HEK293T (cell line): Measurements from ENCODE around the gene FOXP4.

Experiments
- CTCF ChIA-PET: fragments of 350-600 bp; formaldehyde crosslinking; extraction: SDS; loops from one replicate; lab custom pipeline; 2021; ENCODE audit warnings: antibody characterized with exemption, inconsistent platforms; lab: Yijun Ruan, JAX
- POLR2A ChIA-PET: fragments of 350-600 bp; formaldehyde crosslinking; extraction: SDS; loops from one replicate; lab custom pipeline; 2020; ENCODE audit warnings: antibody characterized with exemption, inconsistent platforms; lab: Yijun Ruan, JAX
- DNase-seq: peaks from one replicate; pipeline ENCODE4 v3.0.0; 2012; ENCODE audit warnings: mixed read lengths; ENCODE audit errors: extremely low spot score
- ARNT ChIP-seq: fragments of 450-650 bp; IDR thresholded peaks from 2 replicates; pipeline ENCODE4 v1.6.1; 2017; ENCODE audit warnings: mild to moderate bottlenecking
- BHLHE40 ChIP-seq: fragments of 450-650 bp; IDR thresholded peaks from 2 replicates; pipeline ENCODE4 v1.6.1; 2016; ENCODE audit warnings: mild to moderate bottlenecking, moderate library complexity, borderline replicate concordance
- CTBP1 ChIP-seq: fragments of 450-650 bp; IDR thresholded peaks from 2 replicates; pipeline ENCODE4 v1.6.1; 2016; ENCODE audit warnings: borderline replicate concordance
- ELF4 ChIP-seq: fragments of 450-650 bp; IDR thresholded peaks from 2 replicates; pipeline ENCODE4 v1.6.1; 2017; ENCODE audit warnings: antibody characterized with exemption
- FOXA1 ChIP-seq: fragments of 450-650 bp; IDR thresholded peaks from 2 replicates; pipeline ENCODE4 v1.6.1; 2016; ENCODE audit warnings: mild to moderate bottlenecking
- FOXK2 ChIP-seq: fragments of 450-650 bp; IDR thresholded peaks from 2 replicates; pipeline ENCODE4 v1.6.1; 2016; ENCODE audit warnings: mild to moderate bottlenecking
- FOXM1 ChIP-seq: fragments of 450-650 bp; IDR thresholded peaks from 2 replicates; pipeline ENCODE4 v1.6.1; 2017; ENCODE audit warnings: mild to moderate bottlenecking, borderline replicate concordance
- HDGF ChIP-seq: fragments of 450-650 bp; IDR thresholded peaks from 2 replicates; pipeline ENCODE4 v1.6.1; 2017; ENCODE audit warnings: antibody characterized with exemption, borderline replicate concordance
- L3MBTL2 ChIP-seq: fragments of 450-650 bp; conservative IDR thresholded peaks from 2 replicates; pipeline ENCODE4 v1.6.1; 2016; ENCODE audit warnings: mild to moderate bottlenecking
- LEF1 ChIP-seq: fragments of 450-650 bp; IDR thresholded peaks from 2 replicates; pipeline ENCODE4 v1.6.1; 2017; ENCODE audit warnings: mild to moderate bottlenecking, borderline replicate concordance
- NFRKB ChIP-seq: fragments of 450-650 bp; IDR thresholded peaks from 2 replicates; pipeline ENCODE4 v1.6.1; 2016; ENCODE audit warnings: mild to moderate bottlenecking, moderate library complexity
- PKNOX1 ChIP-seq: fragments of 450-650 bp; IDR thresholded peaks from 2 replicates; pipeline ENCODE4 v1.6.1; 2016
- SP1 ChIP-seq: fragments of 450-650 bp; IDR thresholded peaks from 2 replicates; pipeline ENCODE4 v1.6.1; 2017
- SUZ12 ChIP-seq: fragments of 450-650 bp; IDR thresholded peaks from 2 replicates; pipeline ENCODE4 v1.6.1; 2016; ENCODE audit warnings: mild to moderate bottlenecking
- TARDBP ChIP-seq: fragments of 450-650 bp; IDR thresholded peaks from 2 replicates; pipeline ENCODE4 v1.6.1; 2016
- ZNF384 ChIP-seq: fragments of 450-650 bp; IDR thresholded peaks from 2 replicates; pipeline ENCODE4 v1.6.1; 2016

Gene FOXP4

GRCh38 chr6:41527721-41528408, 18.3 kb upstream of the FOXP4 start:
- ChIA-PET CTCF (no interaction called here), POLR2A (no interaction called here)
- DNase-seq = no peak

GRCh38 chr6:41528409-41528963, 17.7 kb upstream of the FOXP4 start:
- TF ChIP-seq BHLHE40 (no peak), FOXK2 (no peak), FOXA1 (no peak), CTBP1 (no peak), ZNF384 (no peak), TARDBP (no peak), L3MBTL2 (no peak), ARNT (no peak), NFRKB (no peak), ELF4 (no peak), SUZ12 (no peak), FOXM1 (no peak)
- ChIA-PET POLR2A (no interaction called here), CTCF (no interaction called here)
- DNase-seq = no peak

More at GRCh38 chr6:41527721-41528408, 18.3 kb upstream of the FOXP4 start:
- TF ChIP-seq HDGF = no peak
- no peak for TF ChIP-seq TARDBP
- TF ChIP-seq ZNF384 = no peak
- TF ChIP-seq CTBP1 = no peak
- TF ChIP-seq NFRKB = no peak
- TF ChIP-seq L3MBTL2 = no peak
- no peak for TF ChIP-seq LEF1
- no peak for TF ChIP-seq ARNT

- DNase-seq = no peak
- TF ChIP-seq SP1 = no peak
- TF ChIP-seq CTBP1 = no peak
- TF ChIP-seq LEF1 = no peak
- no peak for TF ChIP-seq HDGF
- no peak for TF ChIP-seq FOXK2
- no peak for TF ChIP-seq BHLHE40
- TF ChIP-seq ZNF384 = no peak
- TF ChIP-seq PKNOX1 = no peak
- TF ChIP-seq FOXA1 = no peak
- TF ChIP-seq NFRKB = no peak
- no peak for TF ChIP-seq SUZ12
- TF ChIP-seq L3MBTL2 = no peak
- no peak for TF ChIP-seq ELF4
- TF ChIP-seq TARDBP = no peak
- TF ChIP-seq ARNT = no peak
- TF ChIP-seq FOXM1 = no peak
- ChIA-PET CTCF (no interaction called here), POLR2A (no interaction called here)
Observed at GRCh38 chr6:41529049-41529448, 17.1 kb upstream of the FOXP4 start.

- CTCF ChIA-PET = no interaction called here
- TF ChIP-seq ELF4 (no peak), TARDBP (no peak), SP1 (no peak), FOXA1 (no peak), HDGF (no peak), LEF1 (no peak), NFRKB (no peak), ZNF384 (no peak), ARNT (no peak), PKNOX1 (no peak), FOXK2 (no peak), L3MBTL2 (no peak), SUZ12 (no peak)
- POLR2A ChIA-PET = no interaction called here
- no peak for DNase-seq
Observed at GRCh38 chr6:41529970-41530369, 16.2 kb upstream of the FOXP4 start.

- ChIA-PET POLR2A (no interaction called here), CTCF (no interaction called here)
- no peak for TF ChIP-seq BHLHE40
- TF ChIP-seq SUZ12 = no peak
- no peak for TF ChIP-seq FOXA1
- TF ChIP-seq FOXK2 = no peak
- TF ChIP-seq TARDBP = no peak
- TF ChIP-seq CTBP1 = no peak
- no peak for TF ChIP-seq LEF1
- TF ChIP-seq HDGF = no peak
- TF ChIP-seq NFRKB = no peak
- no peak for TF ChIP-seq ARNT
- no peak for TF ChIP-seq ELF4
- TF ChIP-seq PKNOX1 = no peak
- DNase-seq = no peak
Observed at GRCh38 chr6:41530476-41530875, 15.7 kb upstream of the FOXP4 start.

GRCh38 chr6:41531016-41531415, 15.2 kb upstream of the FOXP4 start:
- ChIA-PET CTCF (no interaction called here), POLR2A (no interaction called here)
- TF ChIP-seq LEF1 = no peak
- no peak for TF ChIP-seq FOXK2
- no peak for TF ChIP-seq L3MBTL2
- no peak for TF ChIP-seq FOXM1
- no peak for TF ChIP-seq SP1
- no peak for TF ChIP-seq HDGF
- no peak for TF ChIP-seq ARNT
- no peak for TF ChIP-seq BHLHE40
- TF ChIP-seq NFRKB = no peak
- no peak for TF ChIP-seq ZNF384
- no peak for TF ChIP-seq PKNOX1
- no peak for TF ChIP-seq ELF4
- no peak for TF ChIP-seq CTBP1
- TF ChIP-seq TARDBP = no peak
- no peak for TF ChIP-seq SUZ12
- no peak for TF ChIP-seq FOXA1
- DNase-seq = no peak
